Measurements from ENCODE around the gene PIMREG.

Gene PIMREG, protein sequence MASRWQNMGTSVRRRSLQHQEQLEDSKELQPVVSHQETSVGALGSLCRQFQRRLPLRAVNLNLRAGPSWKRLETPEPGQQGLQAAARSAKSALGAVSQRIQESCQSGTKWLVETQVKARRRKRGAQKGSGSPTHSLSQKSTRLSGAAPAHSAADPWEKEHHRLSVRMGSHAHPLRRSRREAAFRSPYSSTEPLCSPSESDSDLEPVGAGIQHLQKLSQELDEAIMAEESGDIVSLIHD

DNA sequence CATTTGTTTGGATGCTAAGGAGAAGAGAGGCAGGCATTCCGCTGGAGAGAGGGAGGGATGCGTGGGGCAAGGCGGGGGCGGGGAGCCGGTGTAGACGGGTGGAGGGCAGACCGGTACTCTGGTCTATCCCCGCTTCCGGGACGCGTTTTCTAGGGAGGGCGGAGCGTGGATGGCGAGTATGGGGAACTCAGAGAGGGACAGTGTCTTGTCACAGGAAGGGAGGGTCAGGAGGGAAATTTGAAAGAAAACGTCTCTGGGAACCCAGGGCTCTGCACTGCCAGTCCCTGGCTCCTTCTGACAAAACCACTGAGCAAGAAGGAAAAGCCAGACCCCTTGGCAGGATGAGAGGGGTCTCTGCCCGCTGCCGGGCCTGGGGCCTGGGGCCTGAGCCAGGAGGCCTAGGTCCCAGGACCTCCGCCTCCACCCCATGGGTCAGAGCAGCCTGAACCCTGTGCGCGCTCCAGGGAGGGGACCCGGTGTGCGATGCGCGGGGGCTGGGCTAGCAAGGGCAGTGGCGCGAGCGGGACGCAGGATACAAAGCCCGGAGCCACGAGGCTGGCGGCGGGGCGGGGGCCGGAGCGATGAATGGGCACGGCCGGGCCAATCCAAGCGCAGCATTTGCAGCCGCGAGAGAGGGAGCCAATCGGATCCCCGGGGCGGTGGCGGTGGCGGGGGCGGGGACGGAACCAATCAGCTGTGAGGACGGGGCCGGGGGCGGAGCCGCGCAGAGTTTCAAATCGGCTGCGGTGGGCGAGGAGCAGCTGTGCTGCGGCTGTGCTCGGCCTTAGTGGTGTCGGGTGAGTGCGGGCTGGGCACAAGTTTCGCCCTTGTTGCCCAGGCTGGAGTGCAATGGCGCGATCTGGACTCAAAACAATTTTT is at the start of gene PIMREG:
PIMREG (plus strand) TSS at position 764 of the 879 bp plus-strand sequence. CDS start 656 bp downstream, outside the sequence.
- DNase-seq, result peak; percentile 94

DNA sequence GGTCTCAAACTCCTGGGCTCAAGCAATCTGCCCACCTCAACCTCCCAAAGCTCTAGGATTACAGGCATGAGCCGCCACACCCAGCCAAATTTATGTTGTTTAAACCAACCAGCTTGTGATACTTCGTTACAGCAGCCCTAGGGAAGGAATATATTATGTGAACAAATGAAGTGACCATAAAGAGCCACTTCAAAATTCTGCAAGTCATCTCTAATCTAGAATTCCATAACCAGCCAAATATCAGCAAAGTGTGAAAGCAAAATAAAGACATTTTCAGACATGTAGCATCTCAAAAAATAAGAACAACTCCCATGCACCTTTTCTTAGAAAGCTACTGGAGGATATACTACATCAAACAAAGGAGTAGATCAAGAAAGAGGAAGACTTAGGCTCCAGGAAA is 45.3 kb upstream of the PIMREG start:
- no peak for DNase-seq

DNA sequence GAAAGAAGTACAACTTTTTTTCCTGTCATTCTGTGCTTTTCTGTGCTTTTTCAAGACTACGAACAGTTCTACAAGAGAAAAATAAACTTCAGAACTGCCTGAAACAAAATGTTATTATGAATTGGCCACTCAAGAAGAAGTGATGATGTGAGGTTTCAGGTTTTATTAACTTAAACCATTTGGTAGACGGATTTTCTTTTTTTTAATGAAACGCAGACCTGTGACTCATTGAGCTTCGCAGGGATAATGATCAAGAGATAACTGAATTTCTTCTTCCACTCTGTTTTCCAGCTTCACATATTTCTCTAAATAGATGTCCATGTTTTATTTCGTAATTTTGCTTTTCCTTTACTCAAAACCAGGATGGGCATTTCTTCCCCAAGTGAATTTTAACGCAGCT is 42.0 kb upstream of the PIMREG start:
- DNase-seq, result no peak

DNA sequence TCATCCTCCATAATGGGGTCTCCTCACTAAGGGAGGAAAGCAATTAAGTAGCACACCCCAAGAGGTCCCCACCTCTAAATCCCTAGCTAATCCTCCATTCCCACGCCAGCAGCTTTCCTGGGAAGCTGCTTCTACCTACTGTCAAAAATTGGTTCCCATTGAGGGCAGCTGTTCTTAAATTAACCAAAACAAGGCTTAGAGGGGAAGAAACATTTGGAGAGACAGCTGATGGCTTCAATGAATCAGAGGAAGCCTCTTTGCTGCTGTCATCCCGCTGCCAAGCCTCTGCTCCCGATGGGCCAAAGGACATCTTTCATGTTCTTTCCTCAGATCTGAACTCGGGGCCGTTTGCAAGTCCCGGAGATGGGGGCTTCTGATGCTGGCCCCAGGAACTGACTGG is 36.0 kb upstream of the PIMREG start:
- DNase-seq, result no peak

DNA sequence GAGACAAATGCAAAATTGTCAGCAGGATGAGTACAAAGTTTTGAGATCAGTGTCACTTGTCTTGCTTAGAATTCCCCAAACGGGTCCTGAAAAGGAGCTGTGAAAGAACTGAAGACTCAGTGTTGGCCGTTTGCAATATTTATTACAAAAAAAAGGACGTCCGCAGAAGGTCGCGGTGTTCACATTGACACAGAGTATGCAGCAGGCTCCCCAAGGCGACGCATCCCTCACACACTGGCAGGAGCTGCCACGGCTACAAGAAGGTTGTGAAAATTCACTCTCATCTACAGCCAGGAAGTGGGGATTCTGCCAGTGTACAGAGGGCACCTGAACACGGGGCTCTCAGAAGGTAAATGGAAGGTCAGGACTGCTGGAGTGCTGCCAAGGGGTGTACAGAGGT is 35.5 kb upstream of the PIMREG start:
- DNase-seq, result no peak

DNA sequence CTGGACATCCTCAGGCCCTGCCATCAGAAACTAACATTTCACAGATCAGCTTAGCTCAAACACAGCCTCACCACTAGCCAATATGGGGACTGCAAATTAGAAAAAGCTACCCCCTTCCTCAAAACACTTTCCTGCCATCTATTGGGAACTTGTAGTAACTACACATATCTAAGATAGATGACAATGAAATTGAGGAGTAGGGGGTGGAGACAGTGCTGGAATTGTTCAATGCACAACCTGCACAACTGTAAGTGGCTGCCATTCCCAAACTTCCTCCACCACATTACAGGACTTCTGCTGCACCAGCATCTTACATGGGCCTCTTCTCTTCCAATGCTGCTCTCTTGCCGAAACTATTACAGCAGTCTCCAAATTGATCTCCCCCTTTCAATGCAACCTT is 31.2 kb upstream of the PIMREG start:
- DNase-seq, result no peak

DNA sequence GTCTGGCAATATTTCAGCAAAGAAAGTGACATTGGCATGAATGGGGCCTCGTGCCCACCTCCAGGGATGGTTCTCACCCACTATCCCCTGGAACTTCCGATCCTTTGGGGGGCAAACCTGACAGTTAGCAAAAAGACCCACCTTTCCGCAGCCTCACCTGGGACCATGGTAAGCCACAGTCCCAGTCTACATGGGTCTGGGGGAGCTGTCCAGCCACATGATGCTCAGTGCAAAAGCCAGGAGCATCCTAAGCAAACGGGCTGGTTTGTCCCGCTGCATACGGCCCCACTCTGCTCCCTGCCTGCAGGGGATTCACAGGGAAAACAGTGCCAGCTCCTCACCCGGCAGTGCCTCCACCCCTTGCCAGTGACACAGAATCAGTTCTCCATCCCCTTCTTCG is 28.6 kb upstream of the PIMREG start:
- no peak for DNase-seq

DNA sequence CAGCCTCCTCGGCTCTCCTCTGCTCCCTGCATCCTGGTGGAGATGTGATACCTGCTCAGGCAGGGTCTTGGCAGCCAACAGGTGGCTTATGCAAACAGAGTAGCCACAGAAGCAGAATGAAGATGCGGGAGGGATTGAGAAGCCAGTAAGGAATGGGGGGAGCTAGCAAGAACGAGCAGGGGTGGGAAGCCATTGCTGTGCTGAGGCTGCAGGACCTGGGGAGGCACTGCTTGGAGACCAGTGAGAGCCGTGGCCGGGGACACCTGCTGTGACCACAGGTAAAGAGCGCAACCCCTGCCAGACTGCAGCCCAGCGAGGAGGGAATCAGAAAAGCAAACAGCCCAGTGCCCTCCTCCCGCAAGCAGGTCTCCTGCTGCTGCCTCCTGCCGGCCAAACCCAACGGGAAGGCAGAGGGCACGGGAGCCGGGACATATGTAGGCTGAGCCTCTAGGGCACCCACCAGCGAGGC is 24.0 kb upstream of the PIMREG start:
- peak; percentile 26 for DNase-seq

DNA sequence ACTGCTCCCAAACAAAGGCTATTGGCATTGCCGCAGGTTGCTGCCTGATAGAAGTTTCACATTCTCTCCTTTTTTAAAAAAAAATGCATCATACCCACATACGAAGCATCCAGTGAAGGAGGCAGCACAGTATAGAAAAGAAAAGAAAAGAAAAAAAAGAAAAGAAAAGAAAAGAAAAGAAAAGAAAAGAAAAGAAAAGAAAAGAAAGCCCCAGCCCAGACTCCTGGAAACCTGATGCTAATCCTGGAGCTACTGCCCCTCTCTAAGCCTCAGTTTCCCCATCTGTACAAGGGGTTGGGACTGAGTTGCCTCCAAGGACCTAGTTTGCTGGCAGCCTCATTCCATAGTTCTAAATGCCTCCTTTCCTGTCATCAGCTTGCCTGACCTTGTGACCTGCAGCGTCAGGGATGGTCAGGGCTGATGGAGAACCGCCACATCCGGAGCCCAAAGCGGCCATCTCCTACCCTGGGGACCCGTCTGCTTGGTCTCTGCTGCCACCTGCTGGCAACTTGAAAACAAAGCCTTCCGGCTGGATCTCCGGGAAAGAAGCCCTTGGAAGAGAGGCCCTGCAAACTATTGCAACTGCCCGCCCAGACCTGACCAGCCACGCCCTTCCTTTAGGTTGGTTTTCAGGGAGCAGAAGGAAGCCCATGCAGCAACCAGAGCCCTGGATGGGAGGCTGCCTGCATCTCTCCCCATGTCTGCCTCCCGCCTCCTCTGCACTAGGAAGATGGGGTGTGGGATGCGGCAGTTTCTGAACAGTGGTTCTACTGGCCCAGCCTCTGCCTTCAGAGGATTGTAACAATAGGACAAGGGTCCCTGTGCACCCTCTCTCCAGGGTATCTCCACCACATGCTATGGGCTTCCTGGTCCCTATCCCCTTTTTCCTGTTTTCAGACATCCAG is 22.3 kb upstream of the PIMREG start:
- DNase-seq, result peak; percentile 79

DNA sequence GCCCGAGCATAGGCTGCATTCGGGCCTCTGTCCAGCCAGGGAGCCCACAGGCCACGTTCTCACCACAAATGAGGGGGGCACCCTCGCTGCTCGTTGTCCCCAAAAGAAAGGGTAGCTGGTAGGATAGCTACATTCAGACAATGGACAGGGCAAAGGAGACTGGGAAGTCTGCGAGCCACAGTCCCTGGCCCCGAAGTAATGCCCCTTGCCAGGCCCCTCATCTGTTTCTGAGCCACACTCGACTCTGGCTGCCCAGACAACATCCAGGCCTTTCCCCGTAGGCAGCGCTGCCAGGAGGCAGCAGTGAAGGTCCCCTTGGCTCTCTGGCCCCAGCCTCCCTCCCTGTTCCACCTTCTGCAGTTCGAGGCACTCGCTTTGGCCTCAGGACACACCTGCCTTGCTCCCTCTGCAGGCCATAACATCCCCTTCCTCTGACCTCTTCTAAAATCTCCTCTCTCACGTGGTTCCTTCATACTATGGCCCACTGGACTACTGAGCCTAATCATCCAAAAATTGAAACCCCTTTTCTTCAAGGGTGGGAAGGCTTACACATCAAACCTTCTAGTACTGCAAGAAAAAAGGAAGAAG is 21.5 kb upstream of the PIMREG start:
- DNase-seq, result no peak

DNA sequence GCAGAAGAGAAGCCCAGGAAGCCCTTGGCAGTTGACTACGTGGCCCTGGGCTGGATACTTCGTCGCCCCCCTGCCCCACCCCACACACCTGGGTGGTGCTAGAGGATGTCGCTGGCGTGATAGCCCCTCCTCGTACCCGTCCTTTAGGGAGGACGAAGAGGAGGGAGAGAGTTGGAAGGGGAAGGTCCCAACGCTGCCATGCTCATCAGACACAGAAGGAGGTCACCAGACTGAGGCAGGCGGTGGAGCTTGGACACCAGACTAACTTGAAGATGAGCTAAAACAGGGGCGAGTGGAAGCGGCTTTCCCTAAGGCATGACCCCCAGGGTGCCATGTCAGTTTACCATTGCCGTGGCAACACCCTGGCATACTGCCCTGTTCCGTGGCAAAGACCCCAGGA is 20.3 kb upstream of the PIMREG start:
- no peak for DNase-seq

DNA sequence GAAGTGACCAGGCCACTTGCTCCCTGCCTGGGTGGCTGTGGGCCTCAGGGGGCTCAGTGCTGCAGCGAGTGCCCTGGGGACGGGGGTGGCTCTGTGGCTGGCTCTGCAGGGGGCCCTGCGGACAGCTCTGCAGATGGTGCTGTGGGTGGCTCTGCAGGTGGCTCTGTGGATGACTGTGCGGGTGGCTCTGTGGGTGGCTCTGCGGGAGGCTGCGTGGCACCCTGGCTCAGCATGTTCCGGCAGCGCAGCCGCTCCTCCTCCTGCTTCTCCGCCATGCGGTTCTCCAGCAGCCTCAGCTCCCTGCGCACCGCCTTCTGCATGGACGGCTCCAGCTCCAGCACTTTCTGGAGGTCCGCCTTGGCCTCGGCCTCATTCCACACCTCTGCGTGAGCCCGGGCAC is 18.8 kb upstream of the PIMREG start:
- no peak for DNase-seq

DNA sequence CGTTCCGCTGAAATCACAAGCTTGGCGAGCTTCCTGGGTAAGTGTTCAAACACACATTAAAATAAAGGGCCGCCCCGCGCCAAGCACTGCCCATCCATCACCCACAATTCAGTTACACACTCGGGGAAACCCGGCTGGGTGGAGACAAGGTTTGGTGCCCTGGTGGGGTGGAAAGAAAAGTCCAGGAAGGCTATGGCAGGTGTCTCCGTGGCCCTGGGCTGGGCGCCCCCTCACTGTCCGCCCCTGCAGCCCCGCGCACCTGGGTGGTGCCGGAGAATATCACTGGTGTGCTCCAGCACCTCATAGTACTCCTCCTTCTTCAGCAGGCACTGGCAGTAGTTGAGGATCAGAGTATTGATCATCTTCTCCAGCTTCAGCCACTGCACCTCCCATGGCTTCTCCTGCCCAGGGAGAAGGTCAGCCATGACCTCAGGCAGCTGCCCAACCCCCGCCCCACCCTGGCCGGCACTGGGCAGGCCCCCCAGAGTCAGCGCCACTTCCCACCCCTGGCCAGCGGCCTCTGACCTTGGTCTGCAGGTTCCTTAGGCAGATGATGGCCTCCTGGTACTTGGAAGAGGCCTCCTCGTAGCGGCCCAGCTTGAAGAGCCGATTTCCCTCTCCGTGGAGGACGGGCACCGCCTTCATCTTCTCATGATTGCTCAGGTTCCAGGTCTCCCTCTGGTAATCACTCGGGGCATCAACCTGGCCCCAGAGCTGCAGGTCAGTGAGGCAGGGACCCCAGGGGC is 17.7 kb upstream of the PIMREG start:
- DNase-seq, result no peak

DNA sequence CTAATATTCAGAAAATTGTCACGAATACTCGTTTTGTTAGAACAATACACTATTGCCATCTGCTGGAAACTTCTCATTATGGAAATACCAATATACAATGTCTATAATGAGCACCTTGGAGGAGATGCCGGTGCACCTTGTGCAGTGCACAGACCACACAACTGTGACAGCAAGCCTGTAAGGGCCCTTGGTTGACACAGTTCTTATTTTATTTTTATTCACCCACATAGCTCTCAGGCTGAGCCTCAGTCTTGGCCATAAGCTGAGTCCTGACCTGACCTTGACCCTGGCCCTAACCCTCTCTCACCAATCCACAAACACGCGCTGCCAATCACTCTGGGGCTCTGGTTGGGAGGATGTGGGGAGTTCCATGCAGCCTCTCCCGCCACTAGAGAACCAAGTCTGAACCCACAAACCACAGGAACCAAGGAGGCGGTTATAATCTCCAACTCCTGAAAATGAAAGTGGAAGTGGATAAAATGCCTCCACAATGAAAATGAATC is 16.9 kb upstream of the PIMREG start:
- DNase-seq, result peak; percentile 50

DNA sequence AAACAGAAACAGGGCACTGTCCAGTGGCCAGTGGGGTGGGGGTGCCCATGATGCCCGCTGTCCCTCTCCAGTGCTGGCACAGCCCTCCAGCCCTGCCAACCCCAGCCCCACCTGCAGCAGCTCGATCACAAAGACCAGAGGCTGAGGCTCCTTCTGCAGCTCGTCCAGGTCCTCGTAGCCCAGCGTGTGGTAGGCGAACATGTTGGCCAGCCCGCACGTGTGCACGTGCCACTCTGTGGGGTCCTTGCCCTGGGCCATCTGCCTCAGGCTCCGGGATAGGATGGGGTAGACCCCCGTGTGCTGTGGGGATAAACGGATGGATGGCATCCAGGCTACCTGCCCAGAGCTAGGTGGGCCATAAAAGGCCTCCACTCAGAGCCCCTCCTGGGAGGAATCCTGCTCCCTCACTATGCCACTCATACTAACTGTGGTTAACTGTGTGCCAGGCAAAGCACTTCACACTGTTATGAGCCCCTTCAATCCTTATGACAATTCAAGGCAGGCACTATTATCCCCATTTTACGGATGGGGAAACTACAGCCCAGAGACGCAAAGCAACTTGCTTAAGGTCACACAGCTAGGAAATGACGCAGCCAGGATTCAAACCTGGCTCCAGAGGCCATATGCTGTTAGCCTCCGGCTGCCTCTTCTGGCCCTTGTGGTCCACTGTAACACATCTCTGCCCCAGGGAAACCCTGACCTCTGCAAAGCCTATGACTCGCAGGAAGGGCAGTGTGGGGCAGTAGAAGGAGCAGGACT is 15.9 kb upstream of the PIMREG start:
- DNase-seq, result no peak

DNA sequence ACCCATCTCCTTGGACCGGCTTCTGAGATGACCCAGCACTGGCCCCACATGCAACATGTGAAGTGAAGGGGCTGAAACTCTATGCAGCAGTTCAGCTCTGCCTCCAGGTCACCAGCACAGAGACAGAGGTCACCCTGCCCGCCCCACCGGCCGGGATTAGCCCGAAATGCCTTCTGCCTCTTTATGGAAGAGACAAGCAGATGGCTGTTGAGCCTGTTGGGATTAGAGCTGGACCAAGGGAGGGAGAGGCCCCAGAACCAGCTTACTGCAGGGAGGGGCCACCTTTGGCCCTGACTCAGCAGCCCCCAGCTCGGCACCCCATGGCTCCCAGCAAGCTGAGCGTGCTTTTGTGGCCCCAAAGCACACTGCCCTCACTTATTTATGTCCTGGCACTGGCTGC is 15.0 kb upstream of the PIMREG start:
- DNase-seq, result no peak

DNA sequence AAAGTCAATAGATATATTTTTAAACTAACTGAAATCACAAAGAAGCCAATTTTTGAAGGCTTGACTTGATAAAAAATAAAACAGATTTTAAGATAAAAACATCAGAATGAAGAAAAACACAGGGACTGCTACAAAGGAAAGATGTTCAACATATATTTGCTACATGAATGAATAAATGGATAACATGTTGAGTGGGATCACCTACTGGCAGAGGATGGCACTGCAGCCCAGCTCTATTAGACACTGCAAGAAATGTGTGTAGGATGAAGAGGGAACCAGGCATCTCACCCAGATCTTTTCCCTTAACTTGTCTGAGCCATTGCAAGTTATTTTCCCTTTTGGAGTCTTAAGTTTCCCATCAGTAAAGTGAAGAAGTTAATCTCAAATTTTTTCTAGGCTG is 13.5 kb upstream of the PIMREG start:
- no peak for DNase-seq

DNA sequence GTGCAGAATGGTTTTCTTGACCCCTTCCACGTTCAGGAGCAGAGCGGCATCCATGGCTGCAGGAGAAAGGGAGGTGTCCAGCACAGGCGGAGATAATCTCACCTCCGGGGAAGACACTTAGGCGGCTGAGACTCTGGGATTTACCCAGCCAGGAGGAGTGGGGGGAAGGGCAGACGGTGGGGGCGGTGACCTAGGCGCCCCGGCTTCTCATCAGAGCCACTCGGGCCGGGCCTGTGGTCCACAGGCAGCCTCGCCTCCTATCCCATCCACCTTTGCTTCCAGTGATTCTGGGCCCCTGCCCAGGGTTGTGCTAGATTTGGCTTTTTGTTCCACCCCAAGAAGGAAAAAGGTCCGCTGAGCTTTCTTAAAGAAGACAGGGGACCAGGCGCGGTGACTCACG is 9.2 kb upstream of the PIMREG start, which contains the start of gene AIPL1:
AIPL1 (minus strand) TSS at position 71 of the 400 bp plus-strand sequence; CDS start at position 54, 17 bp downstream.
- no peak for DNase-seq

DNA sequence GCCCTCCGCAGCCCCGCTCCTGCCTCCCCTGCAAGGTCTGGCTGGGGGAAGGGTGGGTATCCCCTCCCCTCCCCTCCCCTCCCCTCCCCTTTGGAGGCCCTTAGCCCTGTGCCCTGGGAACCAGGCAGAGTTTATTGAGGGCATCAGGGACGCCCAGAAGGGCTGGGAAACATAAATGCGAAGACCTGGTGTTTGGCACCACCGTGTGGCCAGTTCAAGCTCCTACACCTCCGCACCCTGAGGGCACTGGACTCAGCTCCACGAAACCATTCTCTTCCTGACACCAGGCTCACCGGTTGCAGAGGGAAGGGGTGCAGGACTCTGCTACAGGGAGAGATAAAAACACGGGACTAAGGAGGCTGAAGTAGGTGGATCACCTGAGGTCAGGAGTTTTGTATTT is 8.3 kb upstream of the PIMREG start:
- peak; percentile 73 for DNase-seq

DNA sequence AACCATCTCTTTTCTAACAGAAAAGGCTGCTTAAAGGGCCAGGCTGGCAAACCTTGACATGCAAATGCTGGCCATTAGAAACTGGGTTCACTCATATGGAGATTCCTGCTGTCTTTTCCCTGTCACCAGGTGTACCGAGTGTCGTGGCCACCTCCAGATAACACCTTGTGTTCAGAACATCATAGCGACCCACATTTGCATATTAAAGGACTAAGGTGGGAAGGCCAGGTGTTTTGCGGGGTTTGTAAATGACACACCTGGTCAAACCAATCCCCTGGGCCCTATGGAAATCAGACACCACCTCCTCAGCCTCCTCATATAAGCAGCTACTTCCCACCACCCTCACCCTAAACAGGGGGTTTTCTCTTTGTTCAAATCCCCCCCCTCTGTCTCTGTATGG is 6.8 kb upstream of the PIMREG start:
- DNase-seq, result no peak

DNA sequence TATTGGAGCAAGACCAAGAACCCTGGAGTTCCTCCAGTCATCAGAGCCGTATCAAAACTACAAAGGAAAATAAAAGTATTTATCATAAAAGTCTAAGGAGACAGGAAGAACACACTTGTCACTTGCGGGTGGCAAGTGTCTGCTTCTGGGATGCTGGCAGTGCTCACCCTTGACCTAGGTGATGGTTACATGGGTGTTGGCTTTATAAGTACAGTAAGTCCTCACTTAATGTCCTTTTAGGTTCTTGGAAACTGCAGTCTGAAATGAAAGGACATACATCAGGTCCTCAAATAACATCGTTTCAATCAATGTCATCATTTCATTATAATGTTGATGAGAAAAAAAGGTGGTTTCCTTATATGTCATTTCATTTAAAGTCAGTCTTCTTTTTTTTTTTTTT is 6.3 kb upstream of the PIMREG start:
- DNase-seq, result no peak
